GM23248 (cell line): ENCODE data around the gene MMP17. TPM values are rescaled to one million over a fixed set of nuclear protein-coding genes. Genes with fewer than 3 reads are reported as not detected.

ENCODE experiments used
- DNase-seq: peaks from one replicate; pipeline ENCODE4 v3.0.0-alpha.2; 2015
- H2AFZ ChIP-seq: fragments of 200-600 bp; sonication (generic); 2 replicates; pipeline ENCODE4 v1.6.1; 2016; ENCODE audit warnings: antibody characterized with exemption
- H3F3A ChIP-seq: fragments of 200-600 bp; sonication (generic); 2 replicates; pipeline ENCODE4 v1.6.1; 2016; ENCODE audit warnings: mild to moderate bottlenecking, antibody characterized with exemption, mixed run types; ENCODE audit not compliant: insufficient read depth
- H3K27ac ChIP-seq: fragments of 200-600 bp; sonication (generic); 2 replicates; pipeline ENCODE4 v1.5.1; 2016; ENCODE audit warnings: mild to moderate bottlenecking
- H3K27me3 ChIP-seq: fragments of 200-600 bp; sonication (generic); replicated peaks from 2 replicates; pipeline ENCODE4 v1.6.1; 2016; ENCODE audit warnings: mild to moderate bottlenecking; ENCODE audit not compliant: insufficient read depth
- H3K36me3 ChIP-seq: fragments of 200-600 bp; sonication (generic); 2 replicates; pipeline ENCODE4 v1.6.1; 2016; ENCODE audit warnings: low read depth, mild to moderate bottlenecking
- H3K4me1 ChIP-seq: fragments of 200-600 bp; sonication (generic); 2 replicates; pipeline ENCODE4 v1.6.1; 2016; ENCODE audit warnings: mild to moderate bottlenecking; ENCODE audit not compliant: insufficient read depth
- H3K4me2 ChIP-seq: fragments of 200-600 bp; sonication (generic); one replicate; pipeline ENCODE4 v1.6.1; 2016; ENCODE audit warnings: mild to moderate bottlenecking; ENCODE audit not compliant: unreplicated experiment
- H3K4me3 ChIP-seq: fragments of 200-600 bp; sonication (generic); 2 replicates; pipeline ENCODE4 v1.5.1; 2016; ENCODE audit warnings: mild to moderate bottlenecking
- H3K79me2 ChIP-seq: fragments of 200-600 bp; sonication (generic); 2 replicates; pipeline ENCODE4 v1.6.1; 2016; ENCODE audit warnings: mild to moderate bottlenecking; ENCODE audit not compliant: insufficient read depth
- H3K9ac ChIP-seq: fragments of 200-600 bp; sonication (generic); 2 replicates; pipeline ENCODE4 v1.6.1; 2016; ENCODE audit warnings: mild to moderate bottlenecking
- H3K9me2 ChIP-seq: fragments of 200-600 bp; sonication (generic); 2 replicates; pipeline ENCODE4 v1.6.1; 2016; ENCODE audit warnings: mixed run types, mild to moderate bottlenecking, moderate library complexity; ENCODE audit not compliant: insufficient read depth
- H3K9me3 ChIP-seq: fragments of 200-600 bp; sonication (generic); one replicate; pipeline ENCODE4 v1.6.1; 2017; ENCODE audit warnings: low read depth
- H4K20me1 ChIP-seq: fragments of 200-600 bp; sonication (generic); 2 replicates; pipeline ENCODE4 v1.6.0; 2016; ENCODE audit not compliant: insufficient read depth
- EZH2 ChIP-seq: fragments of 200-600 bp; sonication (generic); IDR thresholded peaks from 2 replicates; pipeline ENCODE4 v1.6.1; 2018; ENCODE audit warnings: antibody characterized with exemption, mild to moderate bottlenecking; ENCODE audit not compliant: insufficient read depth, poor library complexity, severe bottlenecking
- EZH2phosphoT487 ChIP-seq: fragments of 200-600 bp; sonication (generic); IDR thresholded peaks from 2 replicates; pipeline ENCODE4 v1.6.1; 2018; ENCODE audit warnings: antibody characterized with exemption, moderate library complexity, mild to moderate bottlenecking, low read depth; ENCODE audit not compliant: insufficient read depth
- WGBS, 2 experiments: methylation state at CpG; one replicate each; pipeline ENCODE4 v1.1.6; 2015 to 2017; ENCODE audit warnings: low lambda C conversion rate in 2 of 2, low coverage in 1 of 2; ENCODE audit errors: missing lambda C conversion rate in 2 of 2; 5-methylcytosine and 5-hydroxymethylcytosine counted together
- in situ Hi-C: fragments of 300-500 bp; cut with MboI; formaldehyde crosslinking; loops from 2 replicates; pipeline ENCODE4 v1.15.0; 2020
- polyA plus RNA-seq: library from polyadenylated mRNA; unstranded; fragments of >200 nt; fragmentation: Nextera tagmentation; extraction: Ambion mirVana; gene quantifications from 2 replicates; pipeline ENCODE4 v1.2.1, GENCODE V29; 2016
- total RNA-seq: library from RNA; depleted of rRNA; stranded (reverse); fragments of >200 nt; shearing (Covaris generic); gene quantifications from 2 replicates; pipeline ENCODE4 v1.2.3, GENCODE V29; 2014

Gene MMP17
- total and polyA plus RNA-seq, 2 experiments from 2014 or later, result 10.1 to 52.1 TPM

DNA sequence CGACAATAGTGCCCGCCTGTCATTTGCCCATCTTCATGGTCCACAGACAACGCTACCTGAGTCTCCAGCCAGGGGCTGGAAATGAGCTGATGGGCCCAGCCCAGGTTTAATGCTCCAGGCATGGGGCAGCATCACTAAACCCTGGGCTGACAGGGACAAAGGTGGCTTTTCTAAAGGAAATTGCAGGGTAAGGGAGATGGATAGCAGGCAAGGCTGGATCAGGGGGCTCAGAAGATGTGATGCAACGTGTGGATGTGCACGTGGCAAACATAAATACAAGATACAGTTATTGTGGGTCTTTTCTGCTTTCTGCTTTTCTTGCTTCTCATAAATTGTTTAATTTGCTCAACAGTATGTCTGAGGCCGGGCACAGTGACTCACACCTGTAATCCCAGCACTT, 3.7 kb upstream of the MMP17 start:
- no peaks in the 10 kb centered on the region for H3K27me3 ChIP-seq
- H2AFZ ChIP-seq, result no peak overlapping the region
- no peak for DNase-seq
- no peaks in the 10 kb centered on the region for H4K20me1 ChIP-seq
- H3F3A ChIP-seq, result peaks cover 6% of the 10 kb centered on the region
- H3K9me2 ChIP-seq, result no peaks in the 10 kb centered on the region
- no peak overlapping the region for H3K4me2 ChIP-seq
- in situ Hi-C loops, result no loop called here
- no peaks in the 10 kb centered on the region for H3K36me3 ChIP-seq
- H3K4me1 ChIP-seq, result peaks cover 9% of the 10 kb centered on the region; the same call in 1 of the 2 replicates
- 97 to 99% methylated on average over 5 to 6 of the region's 6 CpGs for WGBS, 2 experiments
- peaks cover 7% of the 10 kb centered on the region; the same call in 1 of the 2 replicates for H3K79me2 ChIP-seq
- H3K27ac ChIP-seq, result no peak overlapping the region
- H3K9ac ChIP-seq, result 0 out of 2 replicates have a peak overlapping the region, but pooled peaks have one; percentile 62
- H3K9me3 ChIP-seq, result no peaks in the 10 kb centered on the region
- TF ChIP-seq EZH2 (no peak), EZH2phosphoT487 (no peak)
- no peak overlapping the region; the same call in 1 of the 2 replicates for H3K4me3 ChIP-seq

- Histone ChIP-seq H3K4me2 (peak overlapping the region; percentile 67), H3K9me2 (no peaks in the 10 kb centered on the region), H4K20me1 (no peaks in the 10 kb centered on the region), H3K79me2 (peaks cover 13% of the 10 kb centered on the region), H3K27ac (peak overlapping the region; percentile 51), H3K9ac (peak overlapping the region; percentile 62), H3K9me3 (no peaks in the 10 kb centered on the region), H3K27me3 (no peaks in the 10 kb centered on the region), H2AFZ (peak overlapping the region; percentile 66; the same call in 1 of the 2 replicates), H3F3A (peaks cover 6% of the 10 kb centered on the region), H3K36me3 (no peaks in the 10 kb centered on the region), H3K4me3 (peak overlapping the region; percentile 64), H3K4me1 (peaks cover 9% of the 10 kb centered on the region; the same call in 1 of the 2 replicates)
- 19% methylated on average over 17 to 18 of the region's 18 CpGs for WGBS, 2 experiments
- TF ChIP-seq EZH2, result no peak
- no peak for TF ChIP-seq EZH2phosphoT487
- in situ Hi-C loops, result no loop called here
- DNase-seq, result peak; percentile 93
These were observed 2.9 kb upstream of the MMP17 start for GRCh38 chr12:131825146-131825892.

- Histone ChIP-seq H3K9ac (no peak overlapping the region), H3K4me3 (no peak overlapping the region), H3K36me3 (no peaks in the 10 kb centered on the region), H3K27me3 (no peaks in the 10 kb centered on the region), H2AFZ (no peak overlapping the region), H3K9me3 (no peaks in the 10 kb centered on the region), H3K79me2 (peaks cover 13% of the 10 kb centered on the region), H3K4me1 (peaks cover 9% of the 10 kb centered on the region; the same call in 1 of the 2 replicates), H3K4me2 (no peak overlapping the region), H4K20me1 (no peaks in the 10 kb centered on the region), H3F3A (peaks cover 14% of the 10 kb centered on the region), H3K27ac (no peak overlapping the region), H3K9me2 (no peaks in the 10 kb centered on the region)
- TF ChIP-seq EZH2phosphoT487, result no peak
- no peak for TF ChIP-seq EZH2
- no peak for DNase-seq
- in situ Hi-C loops, result no loop called here
- WGBS, 2 experiments, result 95 to 97% methylated on average over 23 of the region's 23 CpGs
These were observed 1.9 kb upstream of the MMP17 start for GRCh38 chr12:131826097-131826928.

GRCh38 chr12:131828671-131829355, 620 bp downstream of the MMP17 start:
- H3K9ac ChIP-seq, result peak overlapping the region; percentile 73
- peaks cover 9% of the 10 kb centered on the region; the same call in 1 of the 2 replicates for H3K4me1 ChIP-seq
- in situ Hi-C loops, result no loop called here
- H3K27me3 ChIP-seq, result no peaks in the 10 kb centered on the region
- 0 to 1% methylated on average over 23 to 42 of the region's 64 CpGs for WGBS, 2 experiments
- H3K4me2 ChIP-seq, result peak overlapping the region; percentile 80
- peaks cover 16% of the 10 kb centered on the region for H3F3A ChIP-seq
- no peaks in the 10 kb centered on the region for H3K9me3 ChIP-seq
- peak; percentile 59 for DNase-seq
- H4K20me1 ChIP-seq, result no peaks in the 10 kb centered on the region
- peaks cover 28% of the 10 kb centered on the region for H3K79me2 ChIP-seq
- 0 out of 2 replicates have a peak overlapping the region, but pooled peaks have one; percentile 6 for H3K27ac ChIP-seq
- no peaks in the 10 kb centered on the region for H3K9me2 ChIP-seq
- no peaks in the 10 kb centered on the region for H3K36me3 ChIP-seq
- TF ChIP-seq EZH2 (no peak), EZH2phosphoT487 (no peak)
- H2AFZ ChIP-seq, result peak overlapping the region; percentile 64
- H3K4me3 ChIP-seq, result peak overlapping the region; percentile 74
